ENCODE measurements around the gene TSPAN18.
"Not testable (repeated sequence)": the region's sequence is repeated elsewhere in the genome, so short reads cannot be mapped to it uniquely, and the experiment has no call there.

TSPAN18 gene

DNA sequence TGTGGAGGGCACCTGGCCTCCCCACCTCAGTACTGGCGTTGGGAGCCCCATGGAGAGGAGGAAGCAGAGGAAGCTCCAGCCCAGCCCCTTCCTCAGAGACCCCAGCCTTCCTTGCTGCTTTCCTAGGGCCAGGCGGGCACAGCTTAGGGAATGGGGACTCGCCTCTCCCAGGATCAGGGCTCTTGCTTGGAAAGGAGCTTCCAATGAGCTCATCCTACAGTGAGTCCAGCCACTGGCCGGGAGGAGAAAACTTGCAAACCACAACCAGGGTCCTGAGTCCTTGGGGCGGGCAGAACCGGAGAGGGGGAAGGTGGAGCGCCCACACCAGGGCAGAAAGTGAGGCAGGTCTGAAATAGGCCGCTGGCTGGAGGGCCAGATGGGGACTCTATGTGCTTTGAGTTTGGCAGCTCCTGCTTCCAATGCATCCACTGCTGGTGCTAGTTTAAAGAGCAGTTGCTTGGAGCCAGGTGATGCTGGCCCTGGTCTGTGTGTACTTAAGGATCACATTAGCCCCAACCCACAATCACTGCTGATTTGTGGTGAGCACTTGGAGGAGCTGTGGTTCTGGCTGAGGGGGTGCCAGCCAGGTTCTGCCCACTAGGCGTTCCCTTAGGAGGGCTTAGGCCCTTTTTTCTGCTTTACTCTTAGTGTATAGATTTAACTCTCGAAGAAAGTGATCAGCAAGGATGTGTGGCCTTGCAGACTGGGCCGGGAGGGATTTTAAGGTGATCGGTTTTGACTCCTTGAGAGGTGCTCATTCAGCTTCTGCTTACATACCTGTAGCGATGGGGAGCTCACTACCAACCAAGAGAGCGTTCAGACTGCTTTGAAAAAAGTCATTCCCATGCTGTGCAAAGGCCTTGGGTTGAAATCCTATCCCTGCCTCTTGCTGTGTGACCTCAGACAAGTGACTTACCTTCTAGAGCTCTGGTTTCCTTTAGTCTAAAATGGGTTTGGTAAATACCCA, 142.0 kb downstream of the TSPAN18 start:
- no peak for DNase-seq (ENCODE audit: low spot score)

DNA sequence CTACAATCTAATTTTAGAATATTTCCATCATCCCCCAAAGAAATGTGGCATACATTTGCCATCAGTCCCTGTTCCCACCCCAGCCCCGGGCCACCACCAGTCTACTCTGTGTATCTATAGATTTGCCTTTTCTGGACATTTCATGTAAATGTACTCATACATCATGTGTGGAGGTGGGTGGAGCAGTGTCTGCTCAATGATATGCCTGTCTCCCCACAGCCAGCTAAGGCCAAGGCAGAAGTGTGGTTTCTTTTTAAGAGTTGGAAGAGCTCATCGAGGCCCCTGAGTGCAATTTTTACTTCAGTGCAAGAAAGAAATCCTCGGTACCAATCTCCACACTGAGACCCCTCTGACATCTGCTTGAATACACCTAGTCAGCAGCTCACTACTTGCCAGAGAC, 143.4 kb downstream of the TSPAN18 start:
- DNase-seq (ENCODE audit: low spot score): no peak

DNA sequence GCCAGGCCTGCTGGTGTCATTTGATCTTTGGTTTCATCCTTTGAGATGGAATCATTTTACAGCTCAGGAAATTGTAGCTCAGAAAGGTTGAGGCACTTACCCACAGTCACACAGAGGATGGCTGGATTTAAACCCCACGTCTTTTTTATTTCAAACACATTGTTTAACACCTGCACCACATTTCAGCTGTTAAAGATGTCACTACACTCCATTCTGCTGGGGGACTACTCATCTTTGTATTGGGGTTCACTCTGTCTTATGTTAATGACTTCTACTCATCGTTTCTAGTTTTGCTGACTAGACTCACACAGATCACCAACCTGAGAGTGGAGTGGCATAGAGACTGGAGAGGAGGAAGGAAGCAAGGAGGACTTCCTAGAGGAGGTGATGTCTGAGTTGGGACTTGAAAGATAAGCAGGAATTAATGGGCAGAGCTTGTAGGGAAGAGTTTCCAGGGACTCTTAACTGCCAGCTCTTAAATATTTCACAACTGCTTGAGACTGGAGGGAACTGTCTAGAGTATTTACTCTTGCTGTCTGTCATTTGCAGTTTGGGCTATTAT, 143.9 kb downstream of the TSPAN18 start:
- DNase-seq (ENCODE audit: low spot score): no peak

GRCh38 chr11:44871682-44872081, 144.9 kb downstream of the TSPAN18 start:
- DNase-seq (ENCODE audit: low spot score): not testable (repeated sequence)

- no peak for DNase-seq (ENCODE audit: low spot score)
Observed at GRCh38 chr11:44872556-44872955, 145.8 kb downstream of the TSPAN18 start.

DNA sequence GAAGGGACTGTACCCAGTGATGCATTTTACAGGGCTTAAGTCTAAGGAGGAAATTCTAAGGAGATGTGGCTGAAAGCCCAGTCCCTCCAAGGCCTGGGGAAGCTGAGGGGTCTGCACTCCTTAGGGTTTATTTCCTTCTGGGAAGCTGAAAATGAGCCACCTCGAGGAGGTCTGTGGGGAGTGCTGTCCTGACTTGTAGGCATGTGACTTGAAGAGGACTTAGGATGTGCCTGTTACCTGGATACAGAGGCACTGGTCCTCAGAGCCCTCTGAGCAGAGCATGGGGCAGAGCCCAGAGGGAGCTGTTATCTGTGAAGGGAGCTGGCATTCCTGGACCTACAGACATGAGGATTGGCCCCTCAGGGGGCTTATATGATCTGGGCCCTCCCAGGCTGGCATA, 146.8 kb downstream of the TSPAN18 start:
- no peak for DNase-seq (ENCODE audit: low spot score)

DNA sequence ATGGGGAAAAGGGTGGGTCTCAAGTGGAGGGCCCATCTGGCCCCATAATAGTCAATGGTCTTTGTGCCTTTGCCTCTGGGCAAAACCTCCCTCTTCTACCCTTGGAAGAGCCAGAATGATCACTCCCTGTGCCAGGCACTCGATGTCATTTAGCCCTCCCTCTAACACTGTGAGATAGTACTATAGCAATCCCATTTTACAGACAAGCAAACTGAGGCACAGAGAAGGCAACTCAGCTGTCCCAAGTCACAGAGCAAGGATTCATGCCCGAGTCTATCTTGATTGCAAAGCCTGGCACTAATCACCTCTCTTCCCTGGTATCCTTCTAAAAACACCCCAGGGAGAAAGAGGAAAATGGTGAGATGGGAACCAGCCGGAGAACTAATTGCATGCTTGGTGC, 147.5 kb downstream of the TSPAN18 start:
- DNase-seq (ENCODE audit: low spot score): no peak

DNA sequence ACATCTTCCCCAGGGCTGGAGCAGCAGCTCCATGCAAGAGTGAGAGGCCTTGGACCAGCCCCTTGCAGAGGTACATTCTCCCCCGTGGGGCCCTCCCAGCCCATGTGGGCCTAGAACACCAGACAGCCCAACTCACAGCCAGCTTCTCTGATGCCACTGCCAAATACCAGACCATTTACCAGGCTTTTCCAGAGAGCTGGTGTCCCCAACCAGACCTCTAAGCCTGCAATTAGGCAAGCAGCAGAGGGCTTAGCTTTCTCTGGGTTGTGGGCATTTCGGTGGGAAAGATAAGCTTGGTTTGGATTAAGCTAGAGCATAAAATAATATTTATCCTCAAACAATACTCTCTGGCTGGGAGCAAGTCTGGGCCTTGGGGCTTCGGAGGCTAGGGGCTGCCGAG, 148.3 kb downstream of the TSPAN18 start:
- DNase-seq (ENCODE audit: low spot score): no peak

- no peak for DNase-seq (ENCODE audit: low spot score)
Observed at GRCh38 chr11:44876194-44876723, 149.5 kb downstream of the TSPAN18 start.

- no peak for DNase-seq (ENCODE audit: low spot score)
Observed at GRCh38 chr11:44876906-44877305, 150.1 kb downstream of the TSPAN18 start.

GRCh38 chr11:44877571-44878497, 151.1 kb downstream of the TSPAN18 start:
- no peak for DNase-seq (ENCODE audit: low spot score)

GRCh38 chr11:44878711-44879110, 151.9 kb downstream of the TSPAN18 start:
- no peak for DNase-seq (ENCODE audit: low spot score)

GRCh38 chr11:44879432-44879831, 152.7 kb downstream of the TSPAN18 start:
- no peak for DNase-seq (ENCODE audit: low spot score)

GRCh38 chr11:44880511-44880910, 153.7 kb downstream of the TSPAN18 start:
- DNase-seq (ENCODE audit: low spot score): no peak

DNA sequence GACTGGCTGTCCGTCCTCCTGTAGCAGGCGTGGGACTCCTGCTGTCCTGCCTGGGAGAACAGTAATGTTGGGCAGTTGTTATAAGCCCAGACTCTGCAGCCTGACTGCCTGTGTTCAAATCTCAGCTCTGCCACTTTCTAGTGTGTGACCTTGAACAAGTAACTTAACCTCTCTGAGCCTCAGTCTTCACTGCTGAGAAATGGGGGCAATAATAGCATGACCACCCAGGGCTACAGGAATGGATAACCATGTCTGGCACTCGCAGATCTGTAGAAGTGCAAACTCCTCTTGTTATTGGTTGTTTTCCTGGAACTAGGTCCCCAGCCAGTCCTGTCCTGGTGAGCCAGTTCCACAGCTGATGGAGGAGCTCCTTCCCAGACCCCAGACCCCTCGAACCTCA, 154.2 kb downstream of the TSPAN18 start:
- DNase-seq (ENCODE audit: low spot score): no peak

- DNase-seq (ENCODE audit: low spot score): no peak
Observed at GRCh38 chr11:44883277-44883676, 156.5 kb downstream of the TSPAN18 start.

DNA sequence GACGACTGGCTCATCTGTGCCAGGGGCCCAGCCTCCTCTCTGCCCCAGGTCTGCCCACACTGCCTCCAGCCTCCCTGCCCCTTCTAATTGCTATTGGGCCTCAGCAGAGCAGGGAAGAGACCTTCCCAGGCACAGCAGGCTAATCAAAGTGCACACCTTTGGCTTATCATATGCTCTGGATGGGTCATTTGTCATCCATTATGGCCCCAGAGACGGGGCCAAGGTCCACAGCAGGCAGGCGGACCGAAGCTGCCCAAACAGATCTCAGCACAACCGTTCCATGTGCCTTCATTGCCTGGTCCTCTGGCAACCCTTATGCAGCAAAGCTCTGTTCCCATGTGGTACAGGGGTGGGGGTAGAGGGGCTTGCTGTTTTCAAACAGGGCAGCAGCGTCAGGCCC, 157.3 kb downstream of the TSPAN18 start:
- DNase-seq (ENCODE audit: low spot score): no peak

DNA sequence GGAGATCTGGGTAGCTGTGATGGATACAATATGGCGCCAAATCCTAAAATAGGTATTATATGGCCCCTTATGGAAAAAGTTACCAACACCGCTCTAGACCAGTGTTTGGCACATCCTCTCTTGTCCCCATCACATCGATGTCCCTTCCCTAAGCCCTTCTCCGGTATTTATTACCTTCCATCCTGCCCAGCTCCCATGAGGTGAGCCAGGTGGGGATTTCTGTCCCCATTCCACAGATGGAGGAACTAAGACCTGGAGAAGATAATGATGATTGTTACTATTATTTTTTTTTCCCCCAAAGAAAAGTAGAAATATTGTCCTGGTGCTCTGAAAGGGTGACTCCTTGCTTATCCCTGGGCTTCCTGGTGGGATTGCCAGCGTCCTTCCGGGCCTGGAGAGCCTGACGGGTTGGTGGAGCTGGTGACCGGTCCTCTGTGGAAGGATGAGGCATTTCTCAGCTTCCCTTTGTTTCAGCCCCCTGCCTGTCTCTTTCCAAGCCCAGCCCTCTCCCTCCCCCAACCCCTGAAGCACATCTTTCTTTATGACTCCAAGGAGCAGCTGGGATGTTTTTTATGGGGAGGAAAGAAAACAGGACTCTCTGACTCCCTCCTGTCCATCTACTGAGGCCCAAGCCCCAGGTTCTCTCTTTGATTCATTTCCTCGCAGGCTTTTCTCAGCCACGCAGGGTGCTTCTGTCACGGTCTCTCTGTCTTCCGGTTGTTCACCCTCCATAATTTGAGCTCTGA, 158.5 kb downstream of the TSPAN18 start:
- DNase-seq (ENCODE audit: low spot score): no peak

DNA sequence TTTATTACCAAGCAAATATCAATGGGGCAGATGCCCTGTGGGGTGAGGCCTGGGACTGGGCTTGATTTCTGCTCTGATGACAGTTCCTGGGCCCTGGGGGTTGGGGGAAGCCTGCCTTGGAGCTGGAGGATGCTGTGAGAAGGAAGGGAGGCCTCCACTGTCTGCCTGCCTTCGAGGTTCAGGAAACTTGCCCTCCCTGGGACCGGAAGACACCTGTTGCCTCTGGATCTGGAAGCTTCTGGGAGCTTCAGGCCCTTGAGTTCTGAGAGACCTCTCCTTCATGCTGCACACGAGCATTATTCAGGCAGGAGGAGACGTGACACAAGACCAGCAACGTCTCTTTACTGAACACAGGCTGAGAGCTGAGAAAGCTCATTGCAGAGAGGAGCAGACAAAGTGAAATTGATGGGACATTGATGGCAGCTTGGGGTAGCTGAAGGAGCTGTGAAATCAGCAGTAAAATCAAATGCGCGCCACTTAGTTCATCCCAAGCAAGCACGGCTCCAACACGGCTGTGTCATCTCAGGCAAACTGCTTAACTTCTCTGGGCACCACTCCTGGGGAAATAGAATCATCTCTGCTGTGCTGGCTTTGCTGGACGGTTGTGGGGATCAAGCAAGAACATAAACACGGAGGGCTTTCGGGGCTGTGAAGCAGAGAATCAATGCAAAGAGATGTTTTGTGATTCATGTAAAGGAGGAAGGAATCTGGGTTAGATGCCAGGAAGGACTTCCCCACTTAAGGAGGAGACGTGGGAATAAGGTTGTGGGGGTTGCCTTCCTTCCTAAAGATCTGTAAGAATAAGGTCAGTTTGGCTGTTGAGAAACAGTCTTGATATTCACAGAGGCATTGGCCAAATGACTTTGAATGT, 159.4 kb downstream of the TSPAN18 start:
- no peak for DNase-seq (ENCODE audit: low spot score)

- no peak for DNase-seq (ENCODE audit: low spot score)
Observed at GRCh38 chr11:44886790-44887140, 160.0 kb downstream of the TSPAN18 start.

- DNase-seq (ENCODE audit: low spot score): no peak
Observed at GRCh38 chr11:44887636-44888035, 160.9 kb downstream of the TSPAN18 start.

Data from pons (tissue), 1 donor.